AG04449 (cell line): Measurements from ENCODE around the gene HOXA9.
A peak's percentile ranks its signal among the peaks of the same experiment; 100 is the strongest.

ENCODE experiments used
- CTCF ChIA-PET: fragments of 350-600 bp; formaldehyde crosslinking; extraction: SDS; loops from one replicate; lab custom pipeline; 2021; ENCODE audit warnings: antibody characterized with exemption; lab: Yijun Ruan, JAX
- POLR2A ChIA-PET: fragments of 400-600, 350-600 bp; formaldehyde crosslinking; extraction: SDS; loops from one replicate; lab custom pipeline; 2020; ENCODE audit warnings: antibody characterized with exemption, inconsistent platforms; lab: Yijun Ruan, JAX
- DNase-seq: peaks from one replicate; pipeline ENCODE4 v3.0.0-alpha.2; 2010; ENCODE audit warnings: low read depth, low spot score
- H3K4me3 ChIP-seq: 2 replicates; pipeline ENCODE4 v1.5.1; 2011; ENCODE audit warnings: low read depth, mild to moderate bottlenecking, control low read depth, low read length
- TF ChIP-seq, protein P1 (sequence below): IDR thresholded peaks from one replicate; pipeline ENCODE4 v1.5.1; 2011; ENCODE audit warnings: mild to moderate bottlenecking, moderate library complexity, low read length, control low read depth, inconsistent platforms; ENCODE audit not compliant: insufficient read depth; ENCODE audit errors: missing control alignments

Gene HOXA9

GRCh38 chr7:27112955-27113949, 52.1 kb downstream of the HOXA9 start:
- no peak for DNase-seq
- ChIA-PET CTCF (interaction anchor here (1.0 kb wide), 1 partner anchor 16 kb away, joined by 3 read pairs; no protein-coding TSS in a partner anchor), POLR2A (no interaction called here)
- TF ChIP-seq, protein P1, sequence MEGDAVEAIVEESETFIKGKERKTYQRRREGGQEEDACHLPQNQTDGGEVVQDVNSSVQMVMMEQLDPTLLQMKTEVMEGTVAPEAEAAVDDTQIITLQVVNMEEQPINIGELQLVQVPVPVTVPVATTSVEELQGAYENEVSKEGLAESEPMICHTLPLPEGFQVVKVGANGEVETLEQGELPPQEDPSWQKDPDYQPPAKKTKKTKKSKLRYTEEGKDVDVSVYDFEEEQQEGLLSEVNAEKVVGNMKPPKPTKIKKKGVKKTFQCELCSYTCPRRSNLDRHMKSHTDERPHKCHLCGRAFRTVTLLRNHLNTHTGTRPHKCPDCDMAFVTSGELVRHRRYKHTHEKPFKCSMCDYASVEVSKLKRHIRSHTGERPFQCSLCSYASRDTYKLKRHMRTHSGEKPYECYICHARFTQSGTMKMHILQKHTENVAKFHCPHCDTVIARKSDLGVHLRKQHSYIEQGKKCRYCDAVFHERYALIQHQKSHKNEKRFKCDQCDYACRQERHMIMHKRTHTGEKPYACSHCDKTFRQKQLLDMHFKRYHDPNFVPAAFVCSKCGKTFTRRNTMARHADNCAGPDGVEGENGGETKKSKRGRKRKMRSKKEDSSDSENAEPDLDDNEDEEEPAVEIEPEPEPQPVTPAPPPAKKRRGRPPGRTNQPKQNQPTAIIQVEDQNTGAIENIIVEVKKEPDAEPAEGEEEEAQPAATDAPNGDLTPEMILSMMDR = no peak
- H3K4me3 ChIP-seq = peak overlapping the region; percentile 40
